KOPT-K1 (cell line): Measurements from ENCODE around the gene IRAK1.

Experiments
- H3K27ac ChIP-seq: fragments of 200-600 bp; sonication (generic); 2 replicates; pipeline ENCODE4 v1.5.1; 2016; ENCODE audit warnings: antibody characterized with exemption, mild to moderate bottlenecking, low read depth, low read length; ENCODE audit not compliant: poor library complexity, severe bottlenecking
- H3K36me3 ChIP-seq: fragments of 200-600 bp; sonication (generic); 2 replicates; pipeline ENCODE4 v1.5.1; 2017; ENCODE audit warnings: antibody characterized with exemption, mild to moderate bottlenecking, low read length, moderate library complexity; ENCODE audit not compliant: insufficient read depth
- H3K9me3 ChIP-seq: fragments of 200-600 bp; sonication (generic); 2 replicates; pipeline ENCODE4 v1.5.1; 2017; ENCODE audit warnings: antibody characterized with exemption, low read length, mild to moderate bottlenecking; ENCODE audit not compliant: insufficient read depth, poor library complexity, severe bottlenecking

Gene IRAK1

DNA sequence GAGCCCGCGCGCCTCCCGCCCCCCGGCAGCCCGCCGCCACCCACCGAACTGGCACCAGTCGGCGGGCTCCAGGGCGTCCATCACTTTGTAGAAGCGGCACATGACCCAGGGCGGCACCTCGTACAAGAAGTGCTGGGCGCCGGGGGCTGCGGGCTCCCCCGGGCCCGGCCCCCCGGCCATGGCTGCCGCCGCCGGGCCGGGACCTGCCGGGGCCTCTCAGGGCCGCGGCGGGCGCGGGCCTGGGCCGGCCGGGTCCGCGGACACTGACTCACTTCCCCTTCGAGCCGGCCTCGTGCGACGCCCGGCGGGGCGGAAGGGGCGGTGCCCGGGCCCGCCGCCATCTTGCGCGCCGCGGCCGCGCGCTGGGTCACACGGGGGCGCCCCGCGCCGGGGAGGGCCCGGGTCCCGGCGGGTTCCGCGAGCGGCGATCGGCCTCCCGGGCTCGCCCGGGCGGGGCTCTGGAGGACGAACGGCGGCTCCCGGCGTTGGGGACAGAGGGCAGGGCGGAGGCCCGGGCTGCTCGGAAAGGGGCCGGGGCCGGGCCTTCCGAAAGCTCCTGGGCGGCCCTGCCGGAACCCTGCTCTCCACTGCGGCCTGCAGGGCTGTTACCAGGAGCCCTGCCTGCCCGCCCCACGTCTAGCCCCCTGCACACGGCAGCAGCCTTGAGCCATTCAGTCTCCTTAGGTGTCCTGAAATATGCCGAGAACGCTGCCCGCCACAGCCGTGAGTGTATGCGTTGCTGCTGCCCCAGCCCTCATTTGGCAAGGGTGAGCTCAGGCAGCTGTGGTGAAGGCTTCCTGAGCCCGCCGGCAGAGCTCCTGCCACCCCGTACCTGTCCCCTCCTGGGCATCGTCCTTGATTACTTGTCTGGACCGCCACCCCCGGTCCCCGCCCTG is at the start of gene IRAK1:
Gene IRAK1, minus strand, starts transcription at position 270 of the 896 bp plus-strand sequence. Its CDS starts 90 bp downstream, at position 180.
- peak within 1 kb of the TSS; percentile 91 for H3K27ac ChIP-seq
- H3K9me3 ChIP-seq, result peaks cover 4% of the 10 kb centered on the region
- peaks cover 36% of the 10 kb centered on the region for H3K36me3 ChIP-seq

DNA sequence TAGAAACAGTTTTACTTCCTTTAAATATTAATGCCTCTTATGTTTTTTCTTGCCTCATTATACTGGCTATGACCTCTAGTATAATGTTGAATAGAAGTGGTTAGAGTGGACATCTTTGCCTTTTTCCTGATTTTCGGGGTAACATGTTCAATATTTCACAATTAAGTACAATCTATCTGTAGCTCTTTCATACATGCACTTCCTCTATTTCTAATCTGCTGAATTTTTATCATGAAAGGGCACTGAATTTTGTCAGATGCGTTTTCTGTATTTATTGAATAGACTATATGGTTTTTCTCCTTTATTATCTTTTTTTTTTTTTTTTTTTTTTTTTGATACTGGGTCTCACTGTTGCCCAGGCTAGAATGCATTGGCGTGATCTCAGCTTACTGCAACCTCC is 48.9 kb upstream of the IRAK1 start:
- no peak overlapping the region for H3K27ac ChIP-seq
- no peaks in the 10 kb centered on the region; the same call in 1 of the 2 replicates for H3K36me3 ChIP-seq
- H3K9me3 ChIP-seq, result no peaks in the 10 kb centered on the region

DNA sequence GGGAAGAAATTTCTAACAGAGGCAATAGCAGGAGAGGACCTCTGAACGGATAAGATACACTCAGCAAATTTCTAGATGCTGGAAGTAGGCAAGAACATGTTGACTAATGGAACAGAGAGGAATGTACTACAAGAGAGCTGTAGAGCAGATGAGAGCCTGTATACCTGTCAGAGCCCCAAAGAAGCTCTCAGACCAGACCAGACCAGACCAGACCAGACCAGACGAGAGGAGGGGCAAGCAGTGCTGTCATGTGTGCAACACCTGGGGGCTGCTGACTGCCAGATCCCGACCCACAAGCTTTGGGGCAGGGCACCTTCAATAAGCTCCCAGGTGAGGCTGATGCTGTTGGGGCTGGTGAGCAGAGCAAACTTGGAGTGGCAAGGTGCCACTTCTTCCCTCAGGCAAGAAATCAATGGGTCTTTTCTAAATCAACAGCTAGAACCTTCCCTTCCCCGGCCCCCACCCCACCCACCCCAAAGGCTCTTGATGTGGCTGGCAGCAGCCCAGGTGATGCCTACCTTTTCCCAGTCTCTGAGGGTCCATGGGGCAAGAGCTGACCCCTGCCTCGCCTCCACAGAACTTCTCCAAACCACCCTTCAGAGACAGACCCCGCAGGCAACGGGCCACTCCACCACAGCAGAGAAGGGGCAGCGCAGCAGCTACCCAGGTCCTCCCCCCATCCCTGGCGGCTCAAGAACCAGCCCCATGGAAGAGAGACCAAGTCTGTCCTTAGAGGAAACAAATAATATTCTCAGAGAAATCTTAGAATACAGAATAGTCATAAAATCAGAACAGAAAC is 45.1 kb upstream of the IRAK1 start:
- no peaks in the 10 kb centered on the region for H3K9me3 ChIP-seq
- no peak overlapping the region for H3K27ac ChIP-seq
- 0 out of 2 replicates have a peak, but pooled peaks cover 4% of the 10 kb centered on the region for H3K36me3 ChIP-seq

DNA sequence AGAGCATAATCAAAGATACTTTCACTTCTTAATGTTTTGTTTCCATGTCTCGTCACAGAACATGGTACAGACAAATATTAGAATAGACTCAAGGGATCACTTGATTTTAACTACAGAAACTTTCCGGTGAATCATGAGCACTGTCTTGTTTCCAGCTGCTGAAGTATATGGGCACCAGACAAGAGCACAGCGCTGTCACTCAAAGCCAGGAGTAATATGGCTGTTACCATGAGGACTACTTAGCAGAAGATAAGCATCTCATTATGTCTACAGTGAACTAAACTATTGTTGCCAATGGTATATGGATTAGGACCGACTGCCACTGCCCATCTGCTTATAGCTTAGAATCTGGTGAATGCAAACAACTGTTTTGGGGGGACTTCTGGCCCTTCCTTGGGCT is 43.5 kb upstream of the IRAK1 start:
- Histone ChIP-seq H3K9me3 (no peaks in the 10 kb centered on the region), H3K27ac (no peak overlapping the region), H3K36me3 (peaks cover 4% of the 10 kb centered on the region; the same call in 1 of the 2 replicates)

- Histone ChIP-seq H3K9me3 (no peaks in the 10 kb centered on the region), H3K36me3 (peaks cover 4% of the 10 kb centered on the region; the same call in 1 of the 2 replicates), H3K27ac (peak overlapping the region; percentile 13)
Observed at GRCh38 chrX:154061801-154062200, 42.1 kb upstream of the IRAK1 start.

GRCh38 chrX:154059729-154060245 is 40.1 kb upstream of the IRAK1 start:
- H3K36me3 ChIP-seq, result peaks cover 14% of the 10 kb centered on the region
- no peak overlapping the region for H3K27ac ChIP-seq
- H3K9me3 ChIP-seq, result no peaks in the 10 kb centered on the region

GRCh38 chrX:154059231-154059630 is 39.5 kb upstream of the IRAK1 start:
- Histone ChIP-seq H3K9me3 (no peaks in the 10 kb centered on the region), H3K36me3 (peaks cover 14% of the 10 kb centered on the region), H3K27ac (no peak overlapping the region)

DNA sequence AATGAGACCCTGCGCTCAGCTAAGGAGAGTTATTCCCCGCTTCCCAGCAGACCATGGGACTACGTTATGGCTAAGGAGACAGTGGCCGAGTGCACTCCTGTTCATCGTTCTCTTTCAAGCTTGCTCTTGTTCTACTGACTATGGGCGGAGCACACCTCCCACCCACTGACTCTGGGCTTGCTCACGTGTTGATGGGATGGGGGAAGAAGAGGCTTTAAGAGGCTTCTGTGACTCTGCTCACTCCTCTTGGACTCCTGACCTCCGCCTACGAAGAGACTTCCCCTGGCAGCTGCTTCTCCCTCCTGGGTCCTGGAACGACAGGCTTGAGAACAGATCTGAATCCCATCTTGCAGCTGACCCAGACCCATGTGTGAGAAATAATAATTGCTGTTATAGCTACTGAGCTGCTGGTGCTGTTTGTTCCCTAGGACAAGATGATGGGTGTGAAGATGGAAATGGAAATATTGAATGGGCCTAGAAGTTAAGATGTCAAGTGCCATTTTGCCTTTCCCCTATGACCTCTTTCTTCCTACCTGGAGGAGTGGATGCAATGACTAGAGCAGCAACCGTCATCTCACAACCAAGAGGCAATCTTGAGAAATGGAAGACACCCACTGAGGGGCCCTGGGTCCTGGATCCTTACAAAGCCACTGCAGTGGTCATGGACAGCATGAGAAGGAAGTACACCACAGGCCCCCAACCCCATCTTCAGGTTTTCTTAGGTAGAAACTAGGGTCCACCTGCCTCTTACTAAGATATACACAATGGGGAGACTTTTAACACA is 38.7 kb upstream of the IRAK1 start:
- Histone ChIP-seq H3K27ac (peak overlapping the region; percentile 59), H3K9me3 (no peaks in the 10 kb centered on the region), H3K36me3 (peaks cover 17% of the 10 kb centered on the region)

DNA sequence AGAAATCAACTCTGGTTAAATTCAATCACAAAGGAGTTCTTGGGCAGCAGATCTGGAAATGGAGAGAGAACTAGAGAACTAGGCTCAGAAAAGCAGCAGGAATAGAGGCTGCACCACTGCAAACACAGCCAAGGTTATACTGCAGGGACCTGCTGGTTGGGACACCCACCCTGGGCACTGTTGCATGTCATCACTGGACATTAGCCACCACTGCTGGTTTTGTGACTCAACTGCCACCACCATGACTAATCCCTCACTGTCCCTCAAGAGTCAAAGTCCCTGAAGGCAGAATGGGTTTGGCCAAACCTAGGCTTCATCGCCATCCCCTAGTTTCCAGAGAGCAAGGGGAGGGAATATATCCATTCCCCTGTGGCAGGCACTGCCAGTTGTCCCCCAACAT is 38.1 kb upstream of the IRAK1 start:
- H3K27ac ChIP-seq, result peak overlapping the region; percentile 59
- H3K9me3 ChIP-seq, result no peaks in the 10 kb centered on the region
- H3K36me3 ChIP-seq, result peaks cover 24% of the 10 kb centered on the region

DNA sequence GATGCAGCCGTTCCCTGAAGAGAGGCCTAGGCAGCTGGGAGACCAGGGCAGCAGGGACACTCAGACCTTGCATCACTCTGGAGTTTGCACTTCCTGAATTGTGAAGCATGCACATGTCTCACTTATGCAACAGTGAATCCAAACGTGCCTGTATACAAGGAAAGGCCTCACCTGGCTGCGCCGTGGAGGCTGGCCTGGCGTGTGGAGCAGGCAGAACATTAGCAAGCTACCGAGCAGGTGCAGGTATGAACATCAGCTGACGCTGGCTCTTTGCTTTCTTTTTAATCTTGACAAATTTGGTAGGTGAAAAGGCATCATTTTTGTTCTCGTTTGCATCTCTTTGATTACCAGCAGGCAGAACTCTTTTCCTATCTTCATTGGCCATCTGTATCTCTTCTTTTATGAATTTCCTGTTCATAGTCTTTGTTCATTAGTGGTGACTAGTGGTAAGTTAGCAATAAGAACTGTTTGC is 37.1 kb upstream of the IRAK1 start:
- no peaks in the 10 kb centered on the region for H3K9me3 ChIP-seq
- H3K36me3 ChIP-seq, result peaks cover 30% of the 10 kb centered on the region
- H3K27ac ChIP-seq, result peak overlapping the region; percentile 59

DNA sequence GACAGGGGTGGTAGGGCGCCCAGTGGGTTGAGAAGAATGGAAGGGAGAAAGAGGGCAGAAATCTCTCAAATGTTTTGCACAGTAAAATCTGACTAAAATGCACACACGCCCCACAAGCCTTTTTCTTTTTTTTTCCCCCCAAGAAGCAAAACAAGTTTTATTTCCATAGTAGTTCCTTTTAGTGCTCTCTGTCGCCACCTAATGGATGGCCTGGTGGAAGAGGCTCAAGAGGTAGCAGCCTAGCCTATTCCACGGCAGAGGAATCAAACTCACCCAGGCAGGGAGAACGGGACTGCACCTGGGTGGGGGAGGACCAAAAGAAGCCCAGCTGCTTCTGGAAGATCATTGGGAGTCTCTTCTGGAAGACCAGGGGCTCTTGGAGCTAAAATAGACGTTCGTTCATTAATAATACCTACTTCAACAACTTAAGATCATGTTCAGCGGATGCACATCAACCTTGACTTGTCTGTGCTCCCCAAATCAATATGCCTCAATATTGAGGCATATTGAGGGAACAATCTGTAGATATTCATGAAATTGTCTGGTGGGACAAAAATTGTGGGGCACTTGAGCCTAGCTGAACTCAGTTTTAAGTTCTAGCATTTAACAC is 31.6 kb upstream of the IRAK1 start:
- Histone ChIP-seq H3K36me3 (peaks cover 71% of the 10 kb centered on the region), H3K9me3 (no peaks in the 10 kb centered on the region), H3K27ac (peak overlapping the region; percentile 28)

DNA sequence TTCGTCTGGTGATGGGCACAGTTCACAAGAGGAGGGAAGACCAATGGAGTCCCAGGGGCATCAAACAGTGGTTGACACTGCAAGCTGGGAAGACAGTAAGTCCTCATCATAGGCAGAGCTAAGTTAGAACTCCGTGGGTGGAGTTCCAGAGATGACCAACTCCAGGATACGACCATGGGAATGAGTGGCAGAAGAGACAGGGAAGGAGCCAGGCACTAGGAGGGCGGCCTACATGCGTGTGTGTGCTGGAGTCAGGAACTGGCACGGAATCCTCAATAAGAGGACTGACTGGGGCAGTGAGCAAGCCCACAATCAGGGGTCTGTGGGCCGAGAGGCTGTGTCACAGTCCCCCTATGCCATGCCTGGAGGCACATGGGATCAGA is 30.4 kb upstream of the IRAK1 start:
- Histone ChIP-seq H3K36me3 (peaks cover 68% of the 10 kb centered on the region), H3K9me3 (no peaks in the 10 kb centered on the region), H3K27ac (peak overlapping the region; percentile 28)

DNA sequence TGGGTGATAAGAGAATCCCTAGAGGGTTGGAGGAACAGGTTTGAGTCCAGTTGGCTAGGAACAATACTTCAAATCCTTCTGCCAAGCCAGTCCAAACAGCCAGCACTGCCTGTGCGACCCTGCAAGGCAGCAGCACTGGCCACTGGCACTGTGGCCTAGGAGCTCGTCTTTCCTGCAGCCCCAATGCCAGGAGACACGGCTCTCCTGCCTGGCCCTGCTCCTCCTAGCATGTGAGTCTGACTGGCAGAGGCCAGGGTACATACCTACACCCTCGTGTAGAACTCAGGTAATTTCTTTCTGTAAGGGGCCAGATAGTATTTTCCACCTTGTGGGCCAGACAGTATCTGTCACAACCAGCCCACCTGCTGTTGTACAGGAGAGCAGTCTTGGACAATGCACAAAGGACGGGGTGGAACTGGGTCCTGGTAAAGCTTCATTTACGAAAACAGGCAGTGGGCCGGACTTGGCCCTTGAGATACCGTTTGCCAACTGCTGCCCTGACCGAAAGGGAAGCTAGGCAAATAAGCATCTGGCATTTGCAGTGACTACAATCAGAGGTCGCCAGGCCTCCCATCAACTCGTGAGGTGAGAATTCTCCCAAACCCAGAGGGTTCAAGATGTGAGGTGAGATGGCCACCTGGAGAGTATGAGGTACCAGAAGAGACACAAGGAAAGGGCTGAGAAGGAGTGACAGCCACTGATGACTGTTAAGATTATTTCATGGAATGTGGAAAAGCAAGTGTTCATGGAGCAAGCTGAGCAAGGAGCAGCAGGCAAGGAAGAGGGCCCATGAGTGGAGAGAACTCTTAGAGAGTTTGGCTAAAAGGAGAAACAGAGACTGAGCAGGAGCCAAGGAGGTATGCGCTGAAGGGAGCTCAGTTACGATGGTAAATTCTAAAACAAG is 29.8 kb upstream of the IRAK1 start:
- H3K9me3 ChIP-seq, result no peaks in the 10 kb centered on the region
- H3K36me3 ChIP-seq, result peaks cover 73% of the 10 kb centered on the region
- no peak overlapping the region for H3K27ac ChIP-seq
